Measurements from ENCODE around the gene RCOR1. TPM values are rescaled to one million over a fixed set of nuclear protein-coding genes. Genes with fewer than 3 reads are reported as not detected.

Gene RCOR1
- total and polyA plus RNA-seq, 2 of the 8 experiments (the other 6 are each of a cell fraction or from before 2014, with no cell fraction given), result 12.3 to 26.3 TPM

DNA sequence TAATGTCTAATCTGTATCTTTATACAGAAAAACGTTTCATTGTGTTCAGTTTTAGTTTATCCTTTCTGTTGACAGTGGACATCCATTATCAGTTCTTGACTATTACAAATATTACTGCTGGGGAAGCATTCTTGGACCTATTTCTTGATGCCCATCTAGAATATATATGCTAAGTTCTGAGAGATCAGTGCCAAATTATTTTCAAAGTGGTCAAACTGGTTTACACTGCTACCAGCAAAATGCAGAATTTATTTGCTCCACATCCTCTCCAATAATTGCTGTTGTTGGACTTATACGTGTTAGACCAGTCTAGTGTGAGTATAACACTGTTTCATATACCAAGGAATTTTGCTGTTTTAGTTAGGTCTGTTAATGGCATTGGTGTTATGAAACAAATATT, 99.3 kb downstream of the RCOR1 start:
- Histone ChIP-seq H3K36me3 (ENCODE audit: control insufficient read depth in 2 of 4, insufficient read depth in 4 of 4, low read length in 3 of 4) (no peaks in the 10 kb centered on the region), H2AFZ (ENCODE audit: low read length) (no peak overlapping the region), H2BK12ac (ENCODE audit: low read depth, low read length) (no peak overlapping the region), H4K91ac (replicated peaks; ENCODE audit: insufficient read length, low read length) (no peak overlapping the region), H3K23ac (ENCODE audit: insufficient read length) (no peak overlapping the region), H3K4me3 (ENCODE audit: extremely low read depth in 1 of 4, insufficient read depth in 2 of 4, low read depth in 3 of 4, low read length in 4 of 4) (no peak overlapping the region), H3K9me3 (ENCODE audit: insufficient read depth in 2 of 2, low read depth in 1 of 2, low read length in 1 of 2) (no peaks in the 10 kb centered on the region), H3K79me2 (ENCODE audit: control insufficient read depth in 1 of 2, insufficient read depth in 2 of 2, low read length in 2 of 2) (peaks cover 3 to 60% of the 10 kb centered on the region in 2 experiments), H4K20me1 (replicated peaks in 1 of 2; ENCODE audit: control insufficient read depth in 1 of 2, insufficient read depth in 2 of 2, low read length in 2 of 2) (peaks cover 4 to 12% of the 10 kb centered on the region in 2 experiments), H4K8ac (ENCODE audit: extremely low read depth, insufficient read depth, low read length) (no peak overlapping the region), H2BK120ac (replicated peaks; ENCODE audit: low read depth, low read length) (no peak overlapping the region), H3K4me1 (replicated peaks in 1 of 4; ENCODE audit: control insufficient read depth in 3 of 4, insufficient read depth in 4 of 4, low read length in 3 of 4) (peaks cover 0 to 8% (median under 1%) of the 10 kb centered on the region in 4 experiments; a peak in 2 of 7 replicates), H3K14ac (ENCODE audit: insufficient read length) (no peak overlapping the region), H3K27me3 (replicated peaks in 1 of 4; ENCODE audit: control insufficient read depth in 3 of 4, extremely low read depth in 1 of 4, insufficient read depth in 3 of 4, low read length in 3 of 4) (no peaks in the 10 kb centered on the region), H2BK15ac (ENCODE audit: low read length) (no peak overlapping the region), H3K18ac (ENCODE audit: extremely low read depth, low read length) (no peak overlapping the region), H3K23me2 (ENCODE audit: low read depth, low read length) (no peaks in the 10 kb centered on the region), H3K79me1 (ENCODE audit: low read depth, low read length) (no peaks in the 10 kb centered on the region; the same call in 1 of the 2 replicates), H3K56ac (replicated peaks; ENCODE audit: insufficient read length, low read depth, low read length) (no peak overlapping the region), H2AK5ac (ENCODE audit: low read depth, low read length) (no peak overlapping the region), H2BK5ac (ENCODE audit: low read depth, low read length) (no peak overlapping the region), H3K4me2 (ENCODE audit: insufficient read depth in 1 of 2, low read depth in 2 of 2, low read length in 2 of 2) (no peak overlapping the region), H2BK20ac (ENCODE audit: low read length) (no peak overlapping the region), H3K4ac (replicated peaks; ENCODE audit: insufficient read length, low read depth, low read length) (no peak overlapping the region), H3K27ac (ENCODE audit: low read depth, low read length) (no peak overlapping the region), H4K5ac (ENCODE audit: insufficient read length, low read depth, low read length) (no peak overlapping the region), H3K9ac (replicated peaks in 1 of 4; ENCODE audit: extremely low read depth in 1 of 4, low read depth in 3 of 4, low read length in 3 of 4) (no peak overlapping the region)
- CTCF ChIA-PET (ENCODE audit: partially characterized antibody), result interaction anchor here (1.0 kb wide), 2 partner anchors 105 to 321 kb away, joined by 3 read pairs; no protein-coding TSS in a partner anchor
- POLR2A ChIA-PET (ENCODE audit: partially characterized antibody), result no interaction called here
- DNase-seq (ENCODE audit: low read depth in 1 of 2, low spot score in 2 of 2), result no peak
- no peak for TF ChIP-seq RXRA (IDR thresholded peaks at IDR 0.05; ENCODE audit: insufficient read depth, low read depth, low read length)
- TF ChIP-seq CREB1 (IDR thresholded peaks at IDR 0.05), result no peak
- TF ChIP-seq TAF1 (IDR thresholded peaks at IDR 0.05; ENCODE audit: low read depth, low read length), result no peak
- TF ChIP-seq BCL11A (IDR thresholded peaks at IDR 0.05; ENCODE audit: low read depth in 2 of 2, low read length in 2 of 2), result no peak
- no peak for TF ChIP-seq CHD1 (IDR thresholded peaks at IDR 0.05; ENCODE audit: low read depth, low read length)
- TF ChIP-seq SUZ12 (IDR thresholded peaks at IDR 0.05; ENCODE audit: low read length), result no peak
- TF ChIP-seq EGR1 (IDR thresholded peaks at IDR 0.05; ENCODE audit: borderline replicate concordance, low read depth, low read length), result no peak
- TF ChIP-seq RBBP5 (IDR thresholded peaks at IDR 0.05; ENCODE audit: borderline replicate concordance, low read depth, low read length), result no peak
- TF ChIP-seq SP1 (IDR thresholded peaks at IDR 0.05; ENCODE audit: low read depth, low read length), result no peak
- TF ChIP-seq CTBP2 (IDR thresholded peaks at IDR 0.05; ENCODE audit: borderline replicate concordance, insufficient read depth, insufficient read length, low read length), result no peak
- TF ChIP-seq SIX5 (IDR thresholded peaks at IDR 0.05; ENCODE audit: low read depth, low read length), result no peak
- TF ChIP-seq, protein P1, sequence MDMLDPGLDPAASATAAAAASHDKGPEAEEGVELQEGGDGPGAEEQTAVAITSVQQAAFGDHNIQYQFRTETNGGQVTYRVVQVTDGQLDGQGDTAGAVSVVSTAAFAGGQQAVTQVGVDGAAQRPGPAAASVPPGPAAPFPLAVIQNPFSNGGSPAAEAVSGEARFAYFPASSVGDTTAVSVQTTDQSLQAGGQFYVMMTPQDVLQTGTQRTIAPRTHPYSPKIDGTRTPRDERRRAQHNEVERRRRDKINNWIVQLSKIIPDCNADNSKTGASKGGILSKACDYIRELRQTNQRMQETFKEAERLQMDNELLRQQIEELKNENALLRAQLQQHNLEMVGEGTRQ (IDR thresholded peaks at IDR 0.05; ENCODE audit: low read length), result no peak
- TF ChIP-seq TAF7 (optimal IDR thresholded peaks at IDR 0.05; ENCODE audit: borderline replicate concordance, low read depth, low read length), result no peak
- TF ChIP-seq MAFK (IDR thresholded peaks at IDR 0.05; ENCODE audit: low read depth, low read length), result no peak
- TF ChIP-seq ASH2L (IDR thresholded peaks at IDR 0.05; ENCODE audit: low read length), result no peak
- WGBS, 2 experiments (ENCODE audit: extremely low coverage in 1 of 2, insufficient coverage in 1 of 2, insufficient read length in 1 of 2, insufficient replicate concordance in 2 of 2, low coverage in 1 of 2, low lambda C conversion rate in 2 of 2, missing lambda C conversion rate in 1 of 2), result 71% methylated on average over 2 of the region's 2 CpGs; no CpG with 5 or more reads in 1 of the 2 experiments
- no peak for FAIRE-seq
